ENCODE measurements around the gene ZDHHC4. TPM values are rescaled to one million over a fixed set of nuclear protein-coding genes. Genes with fewer than 3 reads are reported as not detected.

Gene ZDHHC4
- polyA plus RNA-seq, 2 of the 4 experiments (the other 2 are of a cell fraction), result 42.8 to 118 TPM

DNA sequence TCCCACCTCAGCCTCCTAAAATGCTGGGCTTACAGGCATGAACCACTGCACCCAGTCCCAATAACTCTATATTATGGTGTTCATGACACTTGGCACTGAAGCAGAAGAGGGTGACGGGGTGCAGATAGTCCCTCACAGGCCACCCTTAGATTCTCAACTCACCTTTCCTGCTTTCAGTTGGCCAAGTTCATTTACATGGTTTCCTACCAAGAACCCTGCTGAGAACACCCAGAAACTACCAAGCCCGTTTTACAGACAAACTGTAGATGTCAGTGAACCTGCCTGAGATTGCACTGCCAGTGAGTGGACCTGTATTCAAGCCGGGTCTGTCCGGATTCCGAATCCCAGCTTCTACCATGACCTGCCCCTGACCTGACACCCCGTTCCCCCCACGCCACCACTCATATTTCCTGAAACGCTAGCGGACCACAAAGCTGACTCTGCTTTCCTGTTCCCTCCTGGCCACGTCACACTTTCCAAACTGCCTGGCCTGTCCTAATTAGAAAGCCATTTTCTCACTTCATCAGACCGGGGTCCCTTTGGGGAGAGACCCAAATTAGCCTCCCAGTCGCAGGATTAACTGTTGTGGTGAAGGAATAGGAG lies 43.3 kb upstream of the ZDHHC4 start:
- Histone ChIP-seq H3K4me1 (no peaks in the 10 kb centered on the region), H3K9me3 (no peaks in the 10 kb centered on the region), H3K4me3 (no peak overlapping the region), H3K27ac (no peak overlapping the region), H3K4me2 (no peak overlapping the region)
- no peak for ATAC-seq
- no peak for DNase-seq (ENCODE audit: low read depth in 1 of 2, low spot score in 1 of 2)
- CTCF ChIA-PET, result interaction anchor here (0.7 to 1.4 kb wide), 2 partner anchors 21 to 36 kb away, joined by 3 to 4 read pairs; no protein-coding TSS in a partner anchor
- WGBS (ENCODE audit: missing lambda C conversion rate), result 60% methylated on average over 12 of the region's 12 CpGs
- no peak for FAIRE-seq
- POLR2A ChIA-PET, result no interaction called here
- no peak for TF ChIP-seq MAX (IDR thresholded peaks at IDR 0.05)

GRCh38 chr7:6536262-6537260 lies 40.7 kb upstream of the ZDHHC4 start:
- DNase-seq (ENCODE audit: low read depth in 1 of 2, low spot score in 1 of 2), result no peak
- 27% methylated on average over 16 of the region's 56 CpGs for WGBS (ENCODE audit: missing lambda C conversion rate)
- peak; percentile 2 to 58; a peak in 3 of 6 replicates for ATAC-seq
- POLR2A ChIA-PET, result no interaction called here
- H3K4me1 ChIP-seq, result no peaks in the 10 kb centered on the region
- TF ChIP-seq, protein P1, sequence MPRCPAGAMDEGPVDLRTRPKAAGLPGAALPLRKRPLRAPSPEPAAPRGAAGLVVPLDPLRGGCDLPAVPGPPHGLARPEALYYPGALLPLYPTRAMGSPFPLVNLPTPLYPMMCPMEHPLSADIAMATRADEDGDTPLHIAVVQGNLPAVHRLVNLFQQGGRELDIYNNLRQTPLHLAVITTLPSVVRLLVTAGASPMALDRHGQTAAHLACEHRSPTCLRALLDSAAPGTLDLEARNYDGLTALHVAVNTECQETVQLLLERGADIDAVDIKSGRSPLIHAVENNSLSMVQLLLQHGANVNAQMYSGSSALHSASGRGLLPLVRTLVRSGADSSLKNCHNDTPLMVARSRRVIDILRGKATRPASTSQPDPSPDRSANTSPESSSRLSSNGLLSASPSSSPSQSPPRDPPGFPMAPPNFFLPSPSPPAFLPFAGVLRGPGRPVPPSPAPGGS (IDR thresholded peaks at IDR 0.05), result no peak
- TF ChIP-seq, protein P2, sequence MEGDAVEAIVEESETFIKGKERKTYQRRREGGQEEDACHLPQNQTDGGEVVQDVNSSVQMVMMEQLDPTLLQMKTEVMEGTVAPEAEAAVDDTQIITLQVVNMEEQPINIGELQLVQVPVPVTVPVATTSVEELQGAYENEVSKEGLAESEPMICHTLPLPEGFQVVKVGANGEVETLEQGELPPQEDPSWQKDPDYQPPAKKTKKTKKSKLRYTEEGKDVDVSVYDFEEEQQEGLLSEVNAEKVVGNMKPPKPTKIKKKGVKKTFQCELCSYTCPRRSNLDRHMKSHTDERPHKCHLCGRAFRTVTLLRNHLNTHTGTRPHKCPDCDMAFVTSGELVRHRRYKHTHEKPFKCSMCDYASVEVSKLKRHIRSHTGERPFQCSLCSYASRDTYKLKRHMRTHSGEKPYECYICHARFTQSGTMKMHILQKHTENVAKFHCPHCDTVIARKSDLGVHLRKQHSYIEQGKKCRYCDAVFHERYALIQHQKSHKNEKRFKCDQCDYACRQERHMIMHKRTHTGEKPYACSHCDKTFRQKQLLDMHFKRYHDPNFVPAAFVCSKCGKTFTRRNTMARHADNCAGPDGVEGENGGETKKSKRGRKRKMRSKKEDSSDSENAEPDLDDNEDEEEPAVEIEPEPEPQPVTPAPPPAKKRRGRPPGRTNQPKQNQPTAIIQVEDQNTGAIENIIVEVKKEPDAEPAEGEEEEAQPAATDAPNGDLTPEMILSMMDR (IDR thresholded peaks at IDR 0.05), result no peak
- peak overlapping the region; percentile 47 for H3K4me3 ChIP-seq
- no peaks in the 10 kb centered on the region for H3K9me3 ChIP-seq
- FAIRE-seq, result no peak
- CTCF ChIA-PET, result interaction anchor here (0.6 to 4.5 kb wide), 5 partner anchors 12 to 53 kb away, joined by 3 to 19 read pairs (median 7); partner anchors contain the start of gene INTS15
- H3K4me2 ChIP-seq, result peak overlapping the region; percentile 98
- peak overlapping the region; percentile 21 to 69; a peak in 4 of 6 replicates for H3K27ac ChIP-seq

DNA sequence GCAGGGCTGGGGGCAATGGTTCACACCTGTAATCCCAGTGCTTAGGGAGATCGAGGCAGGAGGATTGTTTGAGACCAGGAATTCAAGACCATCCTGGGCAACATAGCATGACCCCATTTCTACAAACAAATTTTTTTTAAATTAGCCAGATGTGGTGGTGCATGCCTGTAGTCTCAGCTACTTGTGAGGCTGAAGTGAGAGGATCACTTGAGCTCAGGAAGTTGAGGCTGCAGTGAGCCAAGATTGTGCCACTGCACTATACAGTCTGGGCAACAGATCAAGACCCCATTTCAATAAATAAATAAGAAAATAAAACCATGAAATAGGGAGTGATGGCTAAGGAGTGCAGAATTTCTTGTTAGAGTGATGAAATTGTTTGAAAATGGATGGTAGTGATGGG lies 34.9 kb upstream of the ZDHHC4 start:
- no peak for FAIRE-seq
- no peak overlapping the region for H3K4me2 ChIP-seq

More for the DNA sequence above, 34.9 kb upstream of the ZDHHC4 start:
- WGBS (ENCODE audit: missing lambda C conversion rate), result 4% methylated on average over 1 of the region's 1 CpG
- no peak overlapping the region for H3K4me3 ChIP-seq
- ChIA-PET POLR2A (no interaction called here), CTCF (interaction anchor here (1.0 to 3.2 kb wide), 2 partner anchors 16 to 27 kb away, joined by 4 to 12 read pairs; no protein-coding TSS in a partner anchor)
- ATAC-seq (no peak), DNase-seq (ENCODE audit: low read depth in 1 of 2, low spot score in 1 of 2) (no peak)
- H3K4me1 ChIP-seq, result no peaks in the 10 kb centered on the region
- no peaks in the 10 kb centered on the region for H3K9me3 ChIP-seq
- TF ChIP-seq MYC (IDR thresholded peaks at IDR 0.05; ENCODE audit: borderline replicate concordance, low read length) (no peak), HDAC2 (IDR thresholded peaks at IDR 0.05) (no peak), FOXS1 (CRISPR knock-in tag; IDR thresholded peaks at IDR 0.05) (no peak), ZC3H11A (IDR thresholded peaks at IDR 0.05) (no peak), EP300 (IDR thresholded peaks at IDR 0.05) (no peak), CHD4 (IDR thresholded peaks at IDR 0.05; ENCODE audit: borderline replicate concordance) (no peak), GATA3 (IDR thresholded peaks at IDR 0.05; ENCODE audit: borderline replicate concordance) (no peak), TP53 (CRISPR knock-in tag; IDR thresholded peaks at IDR 0.05) (no peak), EHMT2 (IDR thresholded peaks at IDR 0.05; ENCODE audit: low read depth) (no peak), SMC3 (IDR thresholded peaks at IDR 0.05) (no peak), HOXB13 (CRISPR knock-in tag; IDR thresholded peaks at IDR 0.05; ENCODE audit: low read depth) (no peak), SREBF2 (IDR thresholded peaks at IDR 0.05) (no peak), HOXB5 (CRISPR knock-in tag; IDR thresholded peaks at IDR 0.05) (no peak), JUNB (IDR thresholded peaks at IDR 0.05) (no peak), EHF (CRISPR knock-in tag; IDR thresholded peaks at IDR 0.05) (no peak), E2F6 (IDR thresholded peaks at IDR 0.05; ENCODE audit: borderline replicate concordance, low read depth) (no peak), PHF8 (IDR thresholded peaks at IDR 0.05; ENCODE audit: borderline replicate concordance, low read depth) (no peak)
- TF ChIP-seq, protein P3, sequence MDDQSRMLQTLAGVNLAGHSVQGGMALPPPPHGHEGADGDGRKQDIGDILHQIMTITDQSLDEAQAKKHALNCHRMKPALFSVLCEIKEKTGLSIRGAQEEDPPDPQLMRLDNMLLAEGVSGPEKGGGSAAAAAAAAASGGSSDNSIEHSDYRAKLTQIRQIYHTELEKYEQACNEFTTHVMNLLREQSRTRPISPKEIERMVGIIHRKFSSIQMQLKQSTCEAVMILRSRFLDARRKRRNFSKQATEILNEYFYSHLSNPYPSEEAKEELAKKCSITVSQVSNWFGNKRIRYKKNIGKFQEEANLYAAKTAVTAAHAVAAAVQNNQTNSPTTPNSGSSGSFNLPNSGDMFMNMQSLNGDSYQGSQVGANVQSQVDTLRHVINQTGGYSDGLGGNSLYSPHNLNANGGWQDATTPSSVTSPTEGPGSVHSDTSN (IDR thresholded peaks at IDR 0.05), result no peak
- H3K27ac ChIP-seq, result no peak overlapping the region

Measured in A549 (cell line).